SK-N-SH treated with all-trans-retinoic acid at 6 μM for 48 hours (cell line): Measurements from ENCODE around the gene MAPK10.

Source experiments
- ATAC-seq: fragments of 200-7000 bp; cut with Tn5 transposase; 3 replicates; pipeline ENCODE4 v1.9.1; 2020; ENCODE audit warnings: mild to moderate bottlenecking, moderate library complexity
- BACH2 ChIP-seq: fragments of 250-450 bp; sonication (Bioruptor Pico); IDR thresholded peaks from 2 replicates; pipeline ENCODE4 v1.9.0; 2021; ENCODE audit warnings: mild to moderate bottlenecking, borderline replicate concordance
- CREB5 ChIP-seq: fragments of 250-450 bp; sonication (Bioruptor Pico); IDR thresholded peaks from 2 replicates; pipeline ENCODE4 v1.5.1; 2020; ENCODE audit warnings: low read depth, mild to moderate bottlenecking, moderate library complexity
- CSDC2 ChIP-seq: fragments of 250-450 bp; sonication (Bioruptor Pico); IDR thresholded peaks from 2 replicates; pipeline ENCODE4 v1.5.0; 2020; ENCODE audit warnings: mild to moderate bottlenecking, moderate library complexity
- CSRNP3 ChIP-seq: fragments of 250-450 bp; sonication (Bioruptor Pico); IDR thresholded peaks from 2 replicates; pipeline ENCODE4 v1.5.1; 2021; ENCODE audit warnings: mild to moderate bottlenecking, moderate library complexity
- ESRRG ChIP-seq: fragments of 250-450 bp; sonication (Bioruptor Pico); IDR thresholded peaks from 2 replicates; pipeline ENCODE4 v1.6.1; 2021; ENCODE audit warnings: mild to moderate bottlenecking
- GLIS3 ChIP-seq: fragments of 250-450 bp; sonication (Bioruptor Pico); IDR thresholded peaks from 2 replicates; pipeline ENCODE4 v1.5.0; 2020; ENCODE audit warnings: mild to moderate bottlenecking, moderate library complexity
- ISL1 ChIP-seq: fragments of 250-450 bp; sonication (Bioruptor Pico); IDR thresholded peaks from 2 replicates; pipeline ENCODE4 v2.1.2; 2022; ENCODE audit warnings: mild to moderate bottlenecking, moderate library complexity
- OSR1 ChIP-seq: fragments of 250-450 bp; sonication (Bioruptor Pico); IDR thresholded peaks from 2 replicates; pipeline ENCODE4 v1.8.0; 2022; ENCODE audit warnings: moderate library complexity, mild to moderate bottlenecking, inconsistent platforms
- PATZ1 ChIP-seq: fragments of 250-450 bp; sonication (Bioruptor Pico); IDR thresholded peaks from 2 replicates; pipeline ENCODE4 v1.8.0; 2020; ENCODE audit warnings: mild to moderate bottlenecking, moderate library complexity, borderline replicate concordance
- POU6F1 ChIP-seq: fragments of 250-450 bp; sonication (Bioruptor Pico); IDR thresholded peaks from 2 replicates; pipeline ENCODE4 v1.8.0; 2021; ENCODE audit warnings: low read depth, mild to moderate bottlenecking, moderate library complexity, borderline replicate concordance
- PPARA ChIP-seq: fragments of 250-450 bp; sonication (Bioruptor Pico); IDR thresholded peaks from 2 replicates; pipeline ENCODE4 v1.5.0; 2020; ENCODE audit warnings: mild to moderate bottlenecking, borderline replicate concordance
- RARB ChIP-seq: fragments of 250-450 bp; sonication (Bioruptor Pico); IDR thresholded peaks from 2 replicates; pipeline ENCODE4 v1.8.0; 2021; ENCODE audit warnings: mild to moderate bottlenecking, moderate library complexity
- SNAI2 ChIP-seq: fragments of 250-450 bp; sonication (Bioruptor Pico); IDR thresholded peaks from 2 replicates; pipeline ENCODE4 v1.5.0; 2020; ENCODE audit warnings: mild to moderate bottlenecking, moderate library complexity
- TCF4 ChIP-seq: fragments of 250-450 bp; sonication (Bioruptor Pico); IDR thresholded peaks from 2 replicates; pipeline ENCODE4 v1.8.0; 2021; ENCODE audit warnings: mild to moderate bottlenecking, moderate library complexity, borderline replicate concordance
- TOX ChIP-seq: fragments of 250-450 bp; sonication (Bioruptor Pico); IDR thresholded peaks from 2 replicates; pipeline ENCODE4 v1.8.0; 2021; ENCODE audit warnings: mild to moderate bottlenecking, moderate library complexity, borderline replicate concordance
- TSHZ2 ChIP-seq: fragments of 250-450 bp; sonication (Bioruptor Pico); IDR thresholded peaks from 2 replicates; pipeline ENCODE4 v1.5.0; 2020; ENCODE audit warnings: mild to moderate bottlenecking, moderate library complexity
- ZFP3 ChIP-seq: fragments of 250-450 bp; sonication (Bioruptor Pico); IDR thresholded peaks from 2 replicates; pipeline ENCODE4 v1.5.0; 2020; ENCODE audit warnings: mild to moderate bottlenecking, moderate library complexity
- ZFP30 ChIP-seq: fragments of 450-650 bp; formaldehyde crosslinking; IDR thresholded peaks from 2 replicates; pipeline ENCODE4 v1.5.0; 2022; ENCODE audit warnings: mild to moderate bottlenecking, moderate library complexity
- ZNF565 ChIP-seq: fragments of 450-650 bp; formaldehyde crosslinking; conservative IDR thresholded peaks from 2 replicates; pipeline ENCODE4 v1.5.0; 2020; ENCODE audit warnings: low read depth, mild to moderate bottlenecking, moderate library complexity
- ZNF70 ChIP-seq: fragments of 450-650 bp; formaldehyde crosslinking; IDR thresholded peaks from 2 replicates; pipeline ENCODE4 v1.5.0; 2020; ENCODE audit warnings: mild to moderate bottlenecking, moderate library complexity

Gene MAPK10

GRCh38 chr4:85951099-85951498 lies 408.8 kb downstream of the MAPK10 start:
- ATAC-seq: no peak
- TF ChIP-seq RARB (CRISPR knock-in tag): no peak
- TF ChIP-seq ZNF70: no peak
- no peak for TF ChIP-seq PPARA (CRISPR knock-in tag)
- TF ChIP-seq ISL1: no peak
- no peak for TF ChIP-seq POU6F1 (CRISPR knock-in tag)
- no peak for TF ChIP-seq CSDC2 (CRISPR knock-in tag)
- no peak for TF ChIP-seq SNAI2 (CRISPR knock-in tag)
- TF ChIP-seq ZFP30 (CRISPR knock-in tag): no peak
- TF ChIP-seq PATZ1 (CRISPR knock-in tag): no peak
- no peak for TF ChIP-seq ZNF565 (CRISPR knock-in tag)
- TF ChIP-seq OSR1 (CRISPR knock-in tag): no peak
- TF ChIP-seq, all 23 proteins: peak for 0

GRCh38 chr4:85946821-85947220 lies 413.0 kb downstream of the MAPK10 start:
- no peak for TF ChIP-seq SNAI2 (CRISPR knock-in tag)
- TF ChIP-seq GLIS3 (CRISPR knock-in tag): no peak
- no peak for TF ChIP-seq OSR1 (CRISPR knock-in tag)
- no peak for TF ChIP-seq ZFP3 (CRISPR knock-in tag)
- TF ChIP-seq ZNF565 (CRISPR knock-in tag): no peak
- no peak for TF ChIP-seq TOX
- ATAC-seq: no peak

GRCh38 chr4:85942107-85942506 lies 417.7 kb downstream of the MAPK10 start:
- ATAC-seq: no peak
- TF ChIP-seq TSHZ2: no peak

GRCh38 chr4:85940151-85940550 lies 419.7 kb downstream of the MAPK10 start:
- no peak for TF ChIP-seq POU6F1 (CRISPR knock-in tag)
- TF ChIP-seq OSR1 (CRISPR knock-in tag): no peak
- TF ChIP-seq CSDC2 (CRISPR knock-in tag): no peak
- no peak for TF ChIP-seq ISL1
- no peak for TF ChIP-seq ZFP30 (CRISPR knock-in tag)
- no peak for TF ChIP-seq RARB (CRISPR knock-in tag)
- TF ChIP-seq CREB5 (CRISPR knock-in tag): no peak
- no peak for TF ChIP-seq BACH2
- TF ChIP-seq PPARA (CRISPR knock-in tag): no peak
- no peak for TF ChIP-seq CSRNP3 (CRISPR knock-in tag)
- no peak for TF ChIP-seq ZNF70
- TF ChIP-seq TSHZ2: no peak
- TF ChIP-seq SNAI2 (CRISPR knock-in tag): no peak
- TF ChIP-seq TCF4: no peak
- TF ChIP-seq ESRRG (CRISPR knock-in tag): no peak
- TF ChIP-seq GLIS3 (CRISPR knock-in tag): no peak
- ATAC-seq: no peak
